NCI-H1930 (cell line): ENCODE measurements around the gene ABAT.
A peak's percentile ranks its signal among the peaks of the same experiment; 100 is the strongest.
"Not testable (repeated sequence)": the region's sequence is repeated elsewhere in the genome, so short reads cannot be mapped to it uniquely, and the experiment has no call there.

Source experiments
- DNase-seq, 2 experiments: peaks; one replicate each; lab custom pipeline; 2025; lab: John Stamatoyannopoulos, UW

The ABAT gene

DNA sequence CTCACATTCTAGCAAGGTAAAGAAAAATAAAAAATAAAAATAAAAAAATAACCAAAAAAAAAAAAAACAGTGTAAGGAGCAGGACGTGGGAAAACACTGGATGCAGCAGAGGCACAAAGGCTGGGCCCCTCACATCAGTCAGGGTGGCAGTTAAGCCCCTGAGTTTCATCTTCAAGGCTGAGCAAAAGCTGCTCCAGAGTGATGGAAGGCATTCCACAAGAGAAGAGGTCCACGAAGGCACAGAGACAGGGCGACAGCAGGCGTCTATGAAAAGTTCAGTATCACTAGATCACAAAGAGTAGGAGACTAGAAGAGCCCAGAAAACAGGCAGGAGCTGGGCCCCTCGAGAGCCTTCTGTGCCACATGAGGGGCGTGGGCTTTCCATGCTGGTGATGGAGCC lies 111.0 kb downstream of the ABAT start:
- no peak for DNase-seq

DNA sequence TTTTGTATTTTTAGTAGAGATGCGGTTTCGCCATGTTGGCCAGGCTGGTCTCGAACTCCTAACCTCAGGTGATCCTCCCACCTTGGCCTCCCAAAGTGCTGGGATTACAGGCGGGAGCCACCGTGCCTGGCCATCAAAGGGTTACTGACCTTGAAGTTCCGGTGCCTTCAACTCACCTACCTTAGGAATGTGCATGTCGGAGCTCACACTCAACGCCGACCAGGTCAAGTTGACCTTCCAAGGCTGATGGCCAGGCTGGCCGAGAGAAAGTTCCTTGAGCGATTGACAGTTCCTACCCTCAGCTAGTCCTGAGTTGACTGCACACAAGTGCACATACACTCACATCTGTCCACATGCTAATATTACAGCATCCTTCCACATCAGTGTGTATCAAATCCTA lies 111.9 kb downstream of the ABAT start:
- not testable (repeated sequence) for DNase-seq

DNA sequence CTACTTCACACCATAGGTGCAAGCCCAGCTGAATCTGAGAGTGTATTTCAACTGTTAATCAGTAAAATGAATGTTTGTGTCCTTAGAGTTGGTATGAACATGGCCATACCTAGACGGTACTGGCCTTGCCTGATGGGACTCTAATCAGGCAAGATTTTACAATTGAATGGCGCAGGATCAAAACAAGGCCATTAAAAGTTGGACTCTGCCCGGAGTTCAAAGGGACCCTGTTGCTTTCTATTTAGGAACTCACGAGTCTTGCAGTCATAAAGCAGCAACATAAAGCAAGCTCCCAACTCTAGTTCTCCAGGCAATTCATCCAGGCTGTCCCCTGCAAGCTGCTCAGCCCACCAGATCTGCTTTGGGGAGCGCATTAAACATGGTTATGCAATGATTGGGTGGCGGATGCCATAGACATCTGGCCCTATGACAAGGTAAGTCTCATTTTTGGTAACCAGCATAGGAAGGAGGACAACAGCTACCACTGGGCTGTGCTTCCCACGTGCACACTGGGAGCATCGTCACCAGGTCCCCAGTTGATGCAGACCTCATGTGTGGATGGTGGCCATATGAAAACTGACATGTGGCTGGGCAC lies 114.3 kb downstream of the ABAT start:
- DNase-seq = no peak

DNA sequence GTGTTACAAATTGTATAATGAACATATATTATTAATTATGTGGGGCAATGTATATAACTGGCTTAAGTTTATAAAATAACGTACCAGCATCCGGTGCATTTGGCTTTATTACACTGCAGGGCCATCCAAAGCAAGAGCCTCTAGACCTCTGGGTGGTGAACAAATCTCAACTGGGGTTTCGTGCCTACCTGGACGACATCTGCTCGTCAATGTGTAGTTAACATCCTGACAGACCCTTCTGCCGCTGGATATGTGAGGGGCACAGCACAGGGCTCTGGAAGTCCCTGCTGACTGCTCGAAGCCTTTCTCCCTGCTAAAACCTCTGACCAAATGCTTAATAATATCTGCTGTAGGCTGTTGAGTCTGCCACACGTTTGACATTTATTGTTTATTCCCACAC lies 120.7 kb downstream of the ABAT start:
- DNase-seq = no peak

DNA sequence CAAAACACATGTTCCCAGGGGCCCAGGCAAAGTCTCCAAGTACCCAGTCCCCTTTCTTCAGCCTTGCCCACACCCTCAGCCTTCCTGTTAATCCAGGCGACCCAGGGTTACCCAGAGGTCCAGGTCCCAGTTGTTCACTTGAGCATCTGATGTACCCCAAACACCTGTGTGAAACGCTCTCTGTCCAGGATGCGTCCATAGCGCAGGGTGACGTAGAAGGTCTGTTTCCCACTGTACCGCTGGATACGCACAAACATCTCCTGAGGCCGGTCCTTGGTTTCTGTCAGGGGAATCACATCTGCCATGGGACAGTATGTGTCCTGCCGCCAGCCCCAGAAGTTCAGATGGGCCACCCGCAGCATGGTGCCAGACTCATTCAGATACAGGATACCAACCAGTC lies 121.4 kb downstream of the ABAT start:
- no peak for DNase-seq

DNA sequence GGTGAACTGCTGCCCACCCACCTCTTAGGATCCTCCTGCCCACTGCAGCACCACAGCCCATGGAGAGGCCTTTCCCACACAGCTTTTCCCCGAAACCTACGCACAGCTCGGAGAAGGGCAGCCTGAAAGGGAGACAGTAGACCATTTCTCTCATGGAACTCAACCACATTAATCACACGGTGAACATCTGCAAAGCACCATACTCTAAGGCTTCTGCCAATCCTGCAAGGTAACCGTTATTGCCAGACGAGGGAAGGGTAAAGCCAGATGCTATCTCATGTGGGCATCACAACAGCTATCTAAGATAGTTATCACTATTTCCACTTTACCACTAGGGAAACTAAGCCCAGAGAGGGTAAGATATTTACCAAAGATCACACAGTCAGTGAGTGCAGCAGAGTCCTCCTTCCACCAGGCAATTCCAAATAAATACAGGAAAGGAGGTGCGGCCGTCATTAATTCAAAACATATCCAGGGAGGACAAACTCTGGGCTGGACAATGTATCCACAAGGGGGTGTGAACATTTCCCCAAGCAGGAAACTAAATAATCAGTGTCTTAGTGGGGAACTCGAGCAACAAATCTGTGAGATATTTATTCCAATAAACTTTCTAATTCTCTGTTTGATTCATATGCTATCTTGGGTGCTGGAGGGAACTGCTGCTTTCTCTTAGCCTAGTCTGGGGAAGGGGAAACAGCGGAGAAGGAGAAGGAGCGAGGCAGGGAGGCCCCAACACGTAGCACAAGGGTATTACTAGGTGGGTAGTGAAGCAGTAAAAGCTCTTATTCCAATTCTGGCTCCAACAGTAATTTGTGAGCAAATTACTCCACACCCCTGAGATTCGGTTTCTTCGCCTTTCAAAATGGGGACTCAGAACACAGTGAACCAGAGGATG lies 122.3 kb downstream of the ABAT start:
- DNase-seq = no peak

DNA sequence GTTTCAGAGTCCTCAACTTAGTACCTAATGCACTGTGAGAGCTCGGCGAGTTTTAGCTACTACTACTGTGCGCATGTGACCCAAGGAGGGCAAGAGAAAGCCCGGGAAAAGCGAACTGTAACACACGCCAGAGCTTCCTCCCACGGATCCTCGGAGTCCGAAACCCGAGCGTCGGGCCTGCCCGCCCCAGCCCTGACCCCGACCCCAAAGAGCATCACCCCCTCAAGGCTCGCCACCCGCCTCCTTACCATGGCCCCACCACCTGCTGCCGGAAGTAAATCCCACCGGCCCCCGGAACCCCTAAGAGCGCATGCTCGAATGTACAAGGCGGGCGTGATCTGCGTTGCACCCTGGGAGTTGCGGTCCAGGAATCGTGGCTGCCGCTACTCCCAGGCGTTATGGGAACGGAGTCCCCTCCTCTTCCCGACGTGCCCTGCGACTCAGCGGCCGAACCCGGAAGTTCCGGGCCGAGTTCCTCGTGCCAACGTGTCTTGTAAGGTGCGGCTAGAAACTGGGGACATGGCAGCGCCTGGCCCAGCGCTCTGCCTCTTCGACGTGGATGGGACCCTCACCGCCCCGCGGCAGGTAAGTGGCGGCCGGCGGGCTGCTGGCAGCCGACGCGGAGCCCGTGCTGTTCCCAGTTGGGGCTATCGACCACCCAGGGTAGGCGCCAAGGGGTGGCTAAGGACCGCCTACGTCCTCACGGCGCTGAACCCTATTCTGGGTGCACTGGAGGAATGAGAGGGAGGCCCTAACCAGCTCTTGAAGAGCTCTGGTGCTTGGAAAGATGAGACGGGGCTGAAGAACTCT lies 123.2 kb downstream of the ABAT start, which contains the start of the genes PMM2 and TMEM186:
Gene PMM2, plus strand, starts transcription at position 476 of the 810 bp plus-strand sequence. Its CDS starts 44 bp downstream, at position 520.
Gene TMEM186, minus strand, starts transcription at position 276 of the 810 bp plus-strand sequence. Its CDS starts 25 bp downstream, at position 251.
- peak; percentile 95 to 97 for DNase-seq

DNA sequence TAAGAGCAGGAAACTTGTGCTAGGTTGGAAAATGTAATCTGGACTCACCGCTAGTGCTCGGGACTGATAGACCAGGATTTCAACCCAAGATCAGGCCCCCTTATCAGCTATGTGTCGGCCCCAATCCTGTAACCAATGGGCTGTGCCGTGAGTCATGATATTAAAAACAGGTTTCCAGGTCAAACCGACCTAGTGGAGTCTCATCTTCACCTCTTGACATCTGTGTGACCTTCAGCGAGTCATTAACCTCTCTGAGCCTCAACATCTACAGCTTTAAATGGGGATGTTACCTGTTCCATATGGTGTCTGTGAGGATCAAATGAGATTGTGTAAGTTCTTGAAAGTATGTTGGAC lies 123.7 kb downstream of the ABAT start:
- no peak for DNase-seq

DNA sequence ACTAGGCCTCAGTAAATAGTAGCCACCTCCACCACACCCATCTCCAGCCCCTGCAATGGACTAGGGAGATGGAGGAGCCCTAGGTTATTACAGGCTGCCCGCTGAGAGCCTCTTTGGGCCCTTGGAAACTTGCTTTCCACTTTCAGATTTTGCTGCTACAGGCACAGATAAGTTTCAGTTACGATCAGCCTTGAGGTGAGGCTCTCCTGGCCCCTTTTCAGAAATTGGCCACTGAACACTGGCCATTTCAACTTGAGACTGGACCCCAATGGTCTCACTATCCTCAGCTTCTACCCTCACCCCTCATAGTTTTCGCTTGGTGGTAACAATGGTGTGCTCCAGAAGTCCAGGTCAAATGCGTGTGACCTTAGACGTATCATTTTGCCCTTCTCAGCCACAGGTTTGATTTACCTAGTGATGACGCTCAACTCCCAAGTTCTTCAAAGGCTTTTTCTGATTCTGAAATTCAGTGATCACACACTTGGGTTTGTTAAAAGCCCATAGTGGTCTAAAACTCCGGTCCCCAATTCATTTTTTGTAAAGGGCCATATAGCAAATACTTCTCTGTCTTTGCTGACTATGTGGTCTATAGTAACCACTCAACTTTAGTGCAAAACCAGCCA lies 124.2 kb downstream of the ABAT start:
- DNase-seq = no peak

DNA sequence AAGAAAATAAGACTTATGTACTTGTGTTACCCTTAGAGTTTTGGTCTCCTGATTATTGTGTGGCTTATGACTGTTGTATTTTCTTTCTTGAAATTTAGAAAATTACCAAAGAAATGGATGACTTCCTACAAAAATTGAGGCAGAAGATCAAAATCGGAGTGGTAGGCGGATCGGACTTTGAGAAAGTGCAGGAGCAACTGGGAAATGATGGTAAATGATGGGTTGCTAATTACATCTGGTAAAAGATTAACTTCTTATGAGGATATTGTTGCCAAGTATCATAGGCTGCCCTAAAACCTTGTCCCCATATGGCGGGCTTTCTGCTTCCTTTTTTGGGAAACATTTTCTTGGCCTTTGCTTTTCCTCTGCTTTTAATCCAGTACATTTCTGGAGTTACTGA lies 127.3 kb downstream of the ABAT start:
- DNase-seq = no peak

DNA sequence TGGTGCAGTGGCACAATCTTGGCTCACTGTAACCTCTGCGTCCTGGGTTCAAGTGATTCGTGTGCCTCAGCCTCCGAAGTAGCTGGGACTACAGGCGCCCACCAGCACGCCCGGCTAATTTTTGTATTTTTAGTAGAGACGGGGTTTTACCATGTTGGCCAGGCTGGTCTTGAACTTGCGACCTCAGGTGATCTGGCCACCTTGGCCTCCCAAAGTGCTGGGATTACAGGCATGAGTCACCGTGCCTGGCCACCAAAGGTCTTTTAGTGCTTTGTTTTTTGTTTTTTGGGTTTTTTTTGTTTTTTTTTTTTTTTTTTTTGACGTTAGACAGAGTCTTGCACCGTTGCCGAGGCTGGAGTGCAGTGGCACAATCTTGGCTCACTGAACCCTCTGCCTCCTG lies 129.3 kb downstream of the ABAT start:
- DNase-seq = not testable (repeated sequence)

DNA sequence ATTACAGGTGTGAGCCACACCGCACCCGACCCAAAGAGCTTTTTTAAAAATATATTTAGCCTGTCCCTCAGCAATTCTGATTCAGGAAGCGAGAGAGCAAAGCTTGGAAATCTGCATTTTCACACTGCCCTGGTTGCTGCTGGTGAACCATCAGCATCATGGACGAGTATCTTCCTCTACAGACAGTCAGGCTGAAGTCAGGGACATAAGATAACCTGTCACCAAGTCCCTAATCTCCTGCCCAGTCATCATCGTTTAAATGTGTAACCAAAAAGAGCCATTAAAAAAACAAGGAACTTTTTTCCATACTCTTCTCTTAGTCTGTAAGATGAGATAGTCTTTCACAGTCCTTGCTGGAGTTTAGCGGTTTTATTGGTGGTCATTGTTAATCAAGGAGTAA lies 129.9 kb downstream of the ABAT start:
- no peak for DNase-seq

DNA sequence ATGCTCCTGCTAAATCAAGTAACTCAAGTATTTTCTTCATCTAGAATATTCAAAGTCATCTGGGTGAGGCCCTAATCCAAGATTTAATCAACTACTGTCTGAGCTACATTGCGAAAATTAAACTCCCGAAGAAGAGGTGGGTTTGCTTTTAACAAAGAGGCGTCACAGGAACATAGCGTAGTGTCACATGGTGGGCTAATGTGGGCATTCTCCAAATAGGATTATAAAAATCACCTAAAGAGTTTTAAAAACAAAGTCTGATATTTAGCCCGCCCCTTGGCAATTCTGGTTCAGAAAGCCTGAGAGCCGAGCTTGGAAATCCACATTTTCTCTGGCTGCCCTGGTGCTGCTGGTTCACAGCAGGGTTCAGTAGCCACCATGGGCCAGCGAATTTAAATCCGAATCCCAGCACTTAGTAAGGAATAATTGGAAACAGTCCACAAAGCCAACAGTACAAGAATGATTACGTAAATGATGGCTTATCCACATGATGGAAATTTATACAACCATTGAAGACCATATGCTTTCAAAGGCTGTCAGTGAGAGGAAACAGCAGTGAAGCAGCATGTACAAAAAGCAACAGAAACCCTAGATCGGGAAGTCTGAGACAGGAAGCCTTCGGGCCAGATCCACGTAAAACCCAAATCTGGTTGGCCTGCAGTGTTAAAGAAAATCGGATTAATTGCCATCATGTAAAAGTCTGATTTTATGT lies 132.0 kb downstream of the ABAT start:
- DNase-seq = no peak

DNA sequence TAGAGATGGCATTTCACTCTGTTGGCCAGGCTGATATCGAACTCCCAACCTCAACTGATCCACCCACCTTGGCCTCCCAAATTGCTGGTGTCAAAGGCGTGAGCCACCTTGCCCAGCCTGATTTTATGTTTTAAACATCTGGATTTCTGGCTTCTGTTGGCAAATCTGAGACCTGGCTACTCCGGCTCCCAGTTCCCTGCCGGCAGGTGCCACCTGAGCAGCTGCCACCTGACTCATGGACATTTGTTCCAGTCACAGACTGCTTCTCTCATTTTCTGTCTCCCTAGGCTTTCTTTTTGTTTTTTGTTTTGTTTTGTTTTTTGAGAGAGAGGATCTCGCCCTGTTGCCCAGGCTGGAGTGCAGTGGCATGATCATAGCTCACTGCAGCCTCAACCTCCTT lies 132.8 kb downstream of the ABAT start:
- no peak for DNase-seq

DNA sequence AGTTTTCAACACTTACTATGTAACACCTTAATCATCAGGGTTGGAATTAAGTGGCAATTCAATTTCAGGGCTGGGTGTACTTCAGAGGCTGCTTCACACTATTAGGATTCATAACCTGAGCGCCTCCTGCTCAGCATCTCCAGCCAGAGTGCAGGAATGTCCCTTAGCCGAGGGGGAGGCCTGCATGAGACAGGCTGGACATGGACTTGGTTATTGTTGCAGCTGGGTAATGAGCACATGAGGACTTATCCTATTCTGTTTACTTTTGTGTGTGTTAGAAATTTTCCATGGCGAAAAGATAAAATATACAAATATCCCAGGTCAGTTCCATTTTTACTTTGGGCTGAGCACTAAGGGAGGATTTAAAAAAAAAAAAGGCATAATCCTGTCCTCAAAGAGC lies 133.6 kb downstream of the ABAT start:
- no peak for DNase-seq

DNA sequence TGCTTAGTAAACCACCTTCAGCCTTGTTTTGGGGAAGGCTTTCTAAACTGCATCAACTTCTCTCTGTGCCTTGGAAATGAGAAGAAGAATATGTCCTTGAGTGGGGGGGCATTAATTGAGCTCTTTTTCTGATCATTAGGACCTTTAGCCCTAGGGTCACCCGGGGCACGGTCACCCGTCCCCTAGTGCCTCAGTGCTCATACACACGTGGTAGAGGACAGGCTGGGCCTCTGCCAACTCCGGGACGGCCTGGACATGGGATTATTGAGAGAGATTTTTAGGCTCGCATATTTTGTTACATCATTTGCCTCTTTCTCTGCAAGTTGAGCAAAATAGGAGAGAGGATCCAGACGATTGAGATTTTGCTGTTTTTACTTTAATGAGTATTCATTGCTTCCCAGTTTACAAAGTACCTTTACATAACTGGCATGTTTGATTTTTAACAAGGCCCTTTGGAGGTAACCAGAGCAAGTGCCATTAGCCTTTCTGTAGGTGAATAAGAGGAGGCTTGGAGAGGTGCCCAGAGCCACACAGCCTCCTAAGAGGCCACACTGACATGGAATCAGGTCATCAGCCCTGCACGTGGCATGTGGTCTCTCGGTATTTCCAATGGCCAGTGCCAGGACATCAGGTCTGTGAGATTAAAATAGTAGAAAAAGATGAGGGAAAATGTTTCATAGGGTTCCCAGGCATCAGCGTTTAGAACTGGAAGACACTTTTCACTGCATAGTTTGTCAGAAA lies 134.4 kb downstream of the ABAT start:
- no peak for DNase-seq

DNA sequence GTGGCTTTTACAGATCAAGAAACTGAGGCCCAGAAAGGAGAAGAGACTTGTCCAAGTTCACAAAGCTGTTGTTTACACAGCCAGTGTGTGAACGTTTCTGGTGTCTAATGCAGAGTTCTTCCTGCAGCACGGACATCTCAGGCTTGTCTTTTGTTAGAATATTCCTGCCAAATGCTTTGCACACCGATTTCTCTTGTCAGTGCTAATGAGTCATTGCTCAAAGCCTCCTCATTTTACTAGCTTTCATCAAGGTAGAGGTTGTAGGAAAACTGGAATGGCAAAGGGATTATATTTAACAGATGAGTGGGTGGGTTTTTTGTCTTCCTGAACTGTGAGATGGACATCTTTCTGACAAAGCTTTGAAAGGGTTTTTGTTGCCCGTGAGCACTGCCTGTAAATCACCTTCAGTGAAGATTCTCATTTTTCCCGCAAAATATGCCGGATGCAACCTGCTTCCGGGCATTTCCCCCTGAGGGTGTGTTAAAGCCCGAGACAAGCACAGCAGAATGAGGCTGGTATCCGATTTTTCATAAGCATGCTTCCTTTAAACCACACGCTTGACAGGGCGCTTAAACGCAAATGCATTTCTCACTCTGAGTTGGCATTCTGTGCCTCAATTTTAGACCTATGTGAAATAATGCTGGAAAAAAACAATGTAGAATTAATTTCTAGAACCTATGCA lies 137.9 kb downstream of the ABAT start:
- no peak for DNase-seq

DNA sequence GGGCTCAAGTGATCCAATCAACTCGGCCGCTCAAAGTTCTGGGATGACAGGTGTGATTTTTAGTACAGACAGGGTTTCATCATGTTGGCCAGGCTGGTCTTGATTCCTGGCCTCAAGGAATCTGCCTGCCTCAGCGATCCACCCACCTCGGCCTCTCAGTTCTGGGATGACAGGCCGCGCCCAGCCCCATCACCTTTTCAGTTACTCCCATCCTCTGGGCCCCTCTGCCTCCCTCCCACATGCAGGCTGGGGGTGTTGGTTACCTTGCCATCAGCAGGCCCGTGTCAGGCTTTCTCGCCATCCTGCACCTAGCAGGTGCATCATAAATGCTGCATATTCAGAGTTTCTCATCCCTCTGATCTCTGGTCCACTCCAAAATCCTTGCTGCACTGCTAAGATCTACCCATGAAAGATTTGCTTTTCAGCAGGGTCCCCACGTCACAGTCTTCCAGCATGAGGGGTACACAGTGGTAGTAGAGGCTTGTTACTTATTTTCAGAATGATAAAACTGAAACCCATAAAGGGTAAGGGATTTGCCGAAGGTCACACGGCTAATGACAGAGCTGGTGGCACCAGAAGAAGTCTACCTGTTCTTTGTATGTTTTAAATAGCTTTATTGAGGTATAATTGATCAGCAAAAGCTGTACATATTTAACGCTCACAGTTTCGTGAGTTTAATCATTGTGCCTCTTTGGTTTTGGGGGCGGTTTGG lies 139.8 kb downstream of the ABAT start:
- DNase-seq = no peak

DNA sequence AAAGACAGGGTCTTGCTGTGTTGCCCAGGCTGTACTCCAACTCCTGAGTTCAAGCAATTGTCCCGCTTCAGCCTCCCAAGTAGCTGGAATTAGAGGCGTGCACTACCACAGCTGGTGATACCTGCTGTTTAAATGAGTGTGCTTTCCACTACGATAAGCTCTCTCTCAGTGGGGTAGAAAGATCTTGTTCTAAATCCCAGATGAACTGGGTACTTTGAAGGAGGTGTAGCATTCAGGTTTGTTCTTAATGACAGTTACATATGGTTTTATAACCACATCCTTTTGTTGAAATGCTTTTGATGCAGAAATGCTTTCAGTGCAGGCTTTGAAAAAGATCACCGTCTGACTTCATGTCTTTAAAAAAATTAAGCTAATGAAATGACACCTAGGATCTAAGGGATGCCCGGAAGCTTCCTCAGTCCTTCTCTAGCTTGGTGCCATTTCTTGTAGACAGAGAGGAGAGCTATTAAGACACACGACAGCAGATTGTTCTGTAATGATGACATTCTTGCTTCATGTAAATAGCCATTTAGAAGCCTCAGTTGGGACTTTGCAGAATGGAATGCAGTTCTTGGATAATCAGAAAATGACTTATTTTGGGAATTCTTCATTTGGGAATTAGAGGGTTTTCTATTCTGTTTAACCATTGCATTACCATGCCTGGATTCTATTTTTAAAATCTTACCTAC lies 142.7 kb downstream of the ABAT start:
- DNase-seq = no peak
